H54 (cell line): ENCODE data around the gene C19orf38.

Experiments
- DNase-seq: peaks from one replicate; pipeline ENCODE4 v3.0.0; 2011; ENCODE audit warnings: low spot score, mixed read lengths; ENCODE audit not compliant: insufficient read length
- FAIRE-seq: peaks from 3 replicates; lab custom pipeline; 2011; peaks lifted over from hg19 to GRCh38; lab: Jason Lieb, UNC
- POLR2A ChIP-seq: IDR thresholded peaks from 2 replicates; pipeline ENCODE4 v1.6.1; 2011; ENCODE audit warnings: low read depth, mild to moderate bottlenecking, low read length

Gene C19orf38

DNA sequence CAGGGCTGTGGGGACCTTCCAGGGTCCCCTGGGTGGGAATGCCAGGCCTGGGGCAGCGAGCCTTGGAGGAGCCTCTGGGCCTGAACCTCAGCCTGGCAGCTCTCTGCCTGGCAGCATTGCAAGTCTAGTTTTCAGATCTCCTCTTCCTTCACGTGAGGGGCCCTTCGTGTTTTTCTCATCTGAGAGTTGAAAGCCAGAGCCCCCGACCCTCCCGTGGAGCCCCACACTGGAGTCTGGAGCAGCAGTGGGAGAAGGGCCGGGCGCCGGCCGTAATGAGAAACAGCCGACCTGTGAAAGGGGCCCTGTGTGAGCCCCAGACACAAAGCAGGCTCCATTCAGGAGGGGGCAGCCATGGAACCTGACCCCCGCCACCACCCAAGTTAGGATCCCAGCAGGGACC lies 31.5 kb upstream of the C19orf38 start:
- FAIRE-seq, result no peak

DNA sequence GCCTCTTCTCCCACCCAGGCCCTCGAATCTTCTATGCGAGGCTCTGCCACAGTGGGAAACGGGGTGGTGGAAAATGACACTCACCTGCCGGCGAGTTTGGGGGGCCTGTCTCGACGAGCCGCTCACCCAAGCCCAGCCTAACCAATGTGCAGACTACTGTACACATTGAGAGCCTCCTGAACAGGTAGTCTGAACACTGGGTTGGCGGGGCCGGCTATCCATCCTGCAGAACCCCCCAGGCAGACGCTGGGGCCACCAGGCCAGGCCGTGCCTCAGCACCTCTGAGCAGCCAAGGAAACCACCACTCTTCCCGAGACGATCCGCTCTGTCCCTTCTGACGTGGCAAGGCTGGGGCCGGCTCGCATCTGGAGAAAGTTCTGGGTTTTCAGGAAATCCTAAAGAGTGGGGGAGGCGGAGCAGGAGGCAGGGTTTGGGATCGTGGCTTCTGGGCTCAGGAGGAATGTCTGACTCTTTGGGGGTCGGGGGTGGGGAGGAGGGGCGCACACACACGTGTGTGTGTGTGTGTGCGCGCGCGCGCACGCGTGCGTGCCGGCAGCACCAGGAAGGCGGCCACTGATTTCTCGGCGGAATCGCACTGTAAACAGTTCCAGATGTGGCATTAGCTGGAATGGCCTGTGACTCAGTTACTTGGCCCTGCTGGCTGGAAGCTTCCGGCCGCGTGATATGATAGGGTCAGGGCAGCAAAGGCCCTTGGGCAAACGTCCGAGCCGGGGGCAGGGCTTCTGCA lies 30.8 kb upstream of the C19orf38 start:
- FAIRE-seq (no peak), DNase-seq (no peak)
- no peak for TF ChIP-seq POLR2A

More for the DNA sequence above, 31.5 kb upstream of the C19orf38 start:
- no peak for DNase-seq
- no peak for TF ChIP-seq POLR2A

DNA sequence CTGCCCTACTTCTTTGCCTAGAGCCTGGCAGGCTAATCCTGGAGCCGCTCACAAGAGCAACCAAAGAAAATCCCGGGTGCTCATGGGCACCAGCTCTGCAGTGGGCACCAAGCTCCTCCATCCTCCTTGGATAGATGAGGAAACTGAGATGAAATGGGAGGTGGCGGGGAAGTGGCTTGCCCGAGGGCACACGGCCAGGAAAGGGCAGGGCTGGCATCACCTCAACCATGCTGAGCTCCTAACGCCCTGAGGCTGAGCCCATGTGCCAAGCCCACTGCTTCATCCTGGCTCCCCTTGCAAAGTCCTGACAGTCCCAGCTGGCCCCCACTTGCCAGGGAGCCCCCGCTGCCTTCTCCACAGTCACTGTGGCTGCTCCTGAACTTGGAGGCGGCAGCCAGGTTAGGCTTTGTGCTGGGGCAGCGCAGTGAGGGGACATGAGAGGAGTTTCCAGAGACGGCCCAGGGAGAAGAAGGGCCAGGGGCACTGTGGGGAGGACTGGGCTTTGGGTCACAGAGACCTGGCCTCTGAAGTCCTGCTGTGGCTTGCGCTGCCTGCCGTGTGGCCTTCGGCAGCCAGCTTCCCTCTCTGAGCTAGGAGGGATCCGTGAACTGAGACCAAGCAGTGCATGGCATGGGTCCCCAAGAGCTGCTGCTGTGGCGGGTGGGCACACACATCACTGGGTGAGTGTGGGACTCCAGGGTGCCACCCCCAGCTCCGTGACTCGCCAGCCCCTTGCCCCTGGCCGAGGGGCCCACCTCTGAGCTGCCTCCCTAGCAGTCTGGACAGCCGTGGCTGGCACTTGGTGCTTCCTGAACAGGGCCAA lies 29.7 kb upstream of the C19orf38 start:
- no peak for TF ChIP-seq POLR2A
- no peak for FAIRE-seq

DNA sequence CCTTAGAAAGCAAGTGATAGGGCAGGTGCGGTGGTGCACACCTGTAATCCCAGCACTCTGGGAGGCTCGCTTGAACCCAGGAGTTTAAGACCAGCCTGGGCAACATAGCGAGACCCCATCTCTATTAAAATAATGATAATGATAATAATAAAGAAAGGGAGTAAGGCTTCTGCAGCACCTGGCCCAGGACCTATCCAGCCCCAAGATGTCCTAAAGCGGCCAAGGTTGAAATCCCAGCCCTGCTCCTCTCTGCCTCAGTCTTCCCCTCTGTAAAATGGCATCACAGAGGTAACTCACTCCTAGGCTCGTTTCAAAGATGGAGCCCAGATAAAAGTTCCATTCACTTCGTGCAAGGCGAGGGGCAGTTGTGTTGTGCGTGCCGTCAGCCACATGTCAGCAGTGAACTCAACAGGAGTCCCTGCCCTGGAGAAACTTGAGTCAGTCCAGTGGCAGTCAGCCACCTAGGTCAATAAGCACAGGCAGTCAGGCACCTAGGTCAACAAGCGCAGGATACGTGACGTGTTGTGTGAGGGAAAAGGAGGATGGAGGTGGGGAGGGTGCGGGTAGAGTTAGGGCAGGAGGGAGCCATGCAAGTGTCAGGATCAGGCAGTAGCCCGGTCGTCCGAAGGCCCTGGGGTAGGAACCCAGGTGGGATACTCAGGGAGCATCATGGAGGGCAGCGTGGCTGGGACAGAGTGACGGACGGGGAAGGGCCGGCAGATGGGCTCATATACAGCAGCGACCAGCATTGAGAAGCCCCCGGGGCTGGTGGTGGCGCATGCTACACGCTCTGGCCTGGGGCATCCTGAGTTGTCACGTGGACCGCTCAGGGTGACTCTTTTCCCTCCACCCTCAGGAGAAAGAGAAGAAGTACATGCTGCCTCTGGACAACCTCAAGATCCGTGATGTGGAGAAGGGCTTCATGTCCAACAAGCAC lies 28.8 kb upstream of the C19orf38 start:
- DNase-seq (no peak), FAIRE-seq (no peak)
- no peak for TF ChIP-seq POLR2A

More for the DNA sequence above, 29.7 kb upstream of the C19orf38 start:
- DNase-seq, result no peak

DNA sequence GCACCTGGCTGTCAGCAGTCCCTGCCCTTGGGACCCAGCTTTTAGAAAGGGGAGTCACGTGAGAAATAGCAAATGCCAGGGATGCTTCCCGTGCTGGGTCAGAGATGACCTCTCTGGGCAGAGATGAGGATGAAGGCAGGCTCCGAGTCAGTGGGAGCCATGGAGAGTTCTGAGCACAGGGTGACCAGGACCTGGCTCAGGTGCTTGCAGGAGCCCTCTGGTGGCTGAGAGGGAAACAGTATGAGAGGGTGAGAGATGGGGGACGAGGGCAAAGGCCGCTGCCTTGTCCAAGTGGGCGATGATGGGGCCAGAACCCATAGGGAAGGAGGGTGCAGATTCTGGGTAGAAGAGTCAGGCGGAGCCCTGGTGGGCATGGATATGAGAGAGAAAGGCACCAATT lies 28.0 kb upstream of the C19orf38 start:
- DNase-seq, result no peak
- TF ChIP-seq POLR2A, result no peak
- FAIRE-seq, result no peak

DNA sequence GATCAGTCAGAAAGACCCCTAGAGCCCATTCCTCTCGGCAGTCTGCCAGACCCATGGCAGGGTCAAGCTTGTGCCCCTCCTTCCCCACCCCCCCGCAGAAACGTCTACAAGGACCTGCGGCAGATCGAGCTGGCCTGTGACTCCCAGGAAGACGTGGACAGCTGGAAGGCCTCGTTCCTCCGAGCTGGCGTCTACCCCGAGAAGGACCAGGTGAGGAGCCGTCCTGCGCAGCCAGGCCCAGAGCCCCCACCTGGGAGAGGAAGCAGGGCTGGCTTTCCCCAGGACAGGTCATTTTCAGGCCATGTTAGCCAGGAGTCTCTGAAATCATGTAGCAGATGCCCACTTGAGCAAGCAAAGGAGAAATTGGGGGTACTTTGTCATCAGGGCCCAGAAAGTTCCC lies 24.5 kb upstream of the C19orf38 start:
- no peak for TF ChIP-seq POLR2A
- no peak for DNase-seq
- FAIRE-seq, result no peak

DNA sequence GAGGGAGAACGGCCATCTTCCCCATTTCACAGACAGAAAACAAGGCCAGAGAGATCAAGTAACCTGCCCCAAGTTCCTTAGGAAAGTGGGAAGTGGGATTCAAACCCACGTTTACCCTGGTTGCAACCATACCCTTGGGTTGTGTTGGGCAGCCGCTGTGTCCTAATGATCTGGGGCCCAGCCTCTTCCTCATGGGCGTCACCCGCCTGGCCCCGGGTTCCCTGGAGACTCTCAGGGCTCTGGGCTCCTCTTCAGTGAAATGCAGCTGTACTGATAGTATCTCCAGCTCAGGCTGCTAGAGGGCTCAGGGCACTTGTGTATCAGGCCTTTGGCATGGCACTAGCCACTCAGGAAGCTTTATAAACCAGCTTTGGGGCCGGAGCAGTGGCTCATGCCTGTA lies 22.0 kb upstream of the C19orf38 start:
- FAIRE-seq (no peak), DNase-seq (no peak)
- TF ChIP-seq POLR2A, result no peak

DNA sequence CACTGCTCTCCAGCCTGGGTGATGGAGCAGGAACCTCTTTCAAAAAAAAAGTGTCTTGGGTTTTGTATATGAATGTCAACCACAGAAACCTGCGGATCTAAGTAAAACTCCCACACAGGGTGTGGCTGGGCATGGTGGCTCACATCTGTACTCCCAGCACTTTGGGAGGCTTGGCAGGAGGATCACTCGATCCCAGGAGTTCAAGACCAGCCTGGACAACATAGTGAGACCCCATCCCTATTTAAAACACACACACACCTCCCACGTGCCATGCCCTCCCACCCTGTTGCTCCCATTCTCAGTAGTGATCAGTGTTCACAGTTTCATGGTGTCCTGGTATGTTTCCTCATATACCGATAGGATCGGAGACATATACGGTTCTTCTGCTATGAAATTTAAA lies 21.4 kb upstream of the C19orf38 start:
- no peak for TF ChIP-seq POLR2A
- FAIRE-seq, result no peak
- no peak for DNase-seq

DNA sequence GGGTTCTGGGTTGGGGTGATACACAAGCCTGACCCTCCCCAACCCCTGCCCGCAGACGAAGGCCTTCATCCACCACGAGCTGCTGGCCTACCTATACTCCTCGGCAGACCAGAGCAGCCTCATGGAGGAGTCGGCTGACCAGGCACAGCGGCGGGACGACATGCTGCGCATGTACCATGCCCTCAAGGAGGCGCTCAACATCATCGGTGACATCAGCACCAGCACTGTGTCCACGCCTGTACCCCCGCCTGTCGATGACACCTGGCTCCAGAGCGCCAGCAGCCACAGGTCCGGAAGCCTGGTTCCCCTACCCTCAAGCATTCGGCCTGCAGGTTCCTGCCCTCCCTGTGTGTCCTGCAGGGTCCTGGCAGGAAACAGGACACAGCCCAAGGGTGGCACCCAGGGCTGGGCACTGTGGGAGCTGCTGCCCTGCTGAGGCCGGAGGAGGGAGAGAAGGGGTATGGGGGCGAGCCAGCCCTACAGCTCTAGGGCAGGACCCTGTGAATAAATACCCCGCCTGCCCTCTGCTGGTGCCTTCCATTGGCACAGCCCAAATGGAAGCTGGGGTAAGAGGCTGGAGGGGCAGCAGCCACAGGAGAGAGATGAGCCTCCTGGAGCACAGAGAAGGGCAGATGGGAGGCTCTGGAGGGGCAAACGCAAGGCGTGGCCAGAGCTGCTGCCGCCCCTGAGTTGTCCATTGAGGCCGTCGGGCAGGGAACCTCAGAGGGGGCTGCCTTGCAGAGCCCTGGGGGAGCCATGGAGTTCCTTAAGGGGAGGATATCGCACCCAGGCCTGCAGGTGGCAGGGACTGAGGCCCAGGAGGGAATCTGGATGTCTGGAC lies 19.0 kb upstream of the C19orf38 start:
- FAIRE-seq (no peak), DNase-seq (no peak)
- no peak for TF ChIP-seq POLR2A

DNA sequence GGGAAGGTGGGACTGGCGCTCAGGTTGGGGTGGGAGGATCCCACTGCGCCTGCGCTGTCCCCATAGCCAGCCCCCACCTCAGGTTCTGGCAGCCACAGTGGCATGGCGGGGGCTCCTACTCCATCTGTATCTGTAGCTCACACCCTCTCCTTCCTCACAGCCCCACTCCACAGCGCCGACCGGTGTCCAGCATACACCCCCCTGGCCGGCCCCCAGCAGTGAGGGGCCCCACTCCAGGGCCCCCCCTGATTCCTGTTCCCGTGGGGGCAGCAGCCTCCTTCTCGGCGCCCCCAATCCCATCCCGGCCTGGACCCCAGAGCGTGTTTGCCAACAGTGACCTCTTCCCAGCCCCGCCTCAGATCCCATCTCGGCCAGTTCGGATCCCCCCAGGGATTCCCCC lies 18.2 kb upstream of the C19orf38 start:
- no peak for FAIRE-seq
- no peak for DNase-seq
- no peak for TF ChIP-seq POLR2A

DNA sequence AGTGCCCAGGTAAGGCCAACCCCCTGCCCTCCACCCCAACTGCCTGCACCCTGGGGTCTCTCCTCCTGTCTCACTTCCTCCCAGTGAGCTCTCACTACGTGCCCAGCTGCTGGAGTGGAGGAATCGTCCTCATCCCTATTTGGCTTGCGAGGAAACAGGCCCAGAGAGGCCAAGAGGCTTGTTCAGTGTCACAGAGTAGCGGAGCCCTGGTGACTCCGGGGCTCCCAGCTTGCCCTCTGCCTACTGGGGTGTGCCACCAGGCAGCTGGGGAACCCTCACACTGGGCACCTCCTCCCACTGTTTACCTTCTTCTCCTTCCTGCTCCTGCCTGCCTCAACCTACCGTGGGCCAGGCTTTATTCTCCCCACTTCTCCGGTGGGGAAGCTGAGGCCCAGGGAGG lies 17.8 kb upstream of the C19orf38 start:
- no peak for TF ChIP-seq POLR2A
- FAIRE-seq, result no peak

DNA sequence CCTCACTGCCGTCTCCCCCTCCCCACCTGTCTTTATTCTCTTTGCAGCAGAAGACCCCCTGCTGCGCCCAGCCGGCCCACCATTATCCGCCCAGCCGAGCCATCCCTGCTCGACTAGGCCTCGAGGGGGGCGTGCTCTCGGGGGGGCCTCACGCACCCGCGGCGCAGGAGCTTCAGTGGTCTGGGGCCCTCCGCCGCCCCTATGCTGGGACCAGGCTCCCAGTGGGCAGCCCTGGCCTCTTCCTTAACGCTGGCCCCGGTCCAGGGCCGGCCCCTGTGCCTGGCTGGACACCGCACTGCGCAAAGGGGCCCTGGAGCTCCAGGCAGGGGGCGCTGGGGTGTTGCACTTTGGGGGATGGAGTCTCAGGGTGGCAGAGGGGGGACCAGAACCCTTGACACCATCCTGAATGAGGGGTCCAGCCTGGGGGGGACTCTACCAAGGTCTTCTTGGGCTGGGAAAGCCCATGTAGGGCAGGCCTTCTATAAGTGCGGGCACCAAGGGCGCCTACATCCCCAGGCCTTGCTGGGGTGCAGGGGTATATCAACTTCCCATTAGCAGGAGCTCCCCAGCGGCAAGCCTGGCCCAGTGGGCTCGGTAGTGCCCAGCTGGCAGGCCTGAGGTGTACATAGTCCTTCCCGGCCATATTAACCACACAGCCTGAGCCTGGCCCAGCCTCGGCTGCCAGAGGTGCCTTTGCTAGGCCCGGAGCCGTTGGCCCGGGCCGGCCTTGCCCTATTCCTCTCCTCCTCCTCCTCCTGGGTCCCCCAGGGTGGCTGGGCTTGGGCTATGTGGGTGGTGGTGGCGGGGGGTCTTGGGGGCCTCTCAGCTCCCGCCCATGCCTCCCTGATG lies 17.1 kb upstream of the C19orf38 start:
- DNase-seq (no peak), FAIRE-seq (no peak)
- no peak for TF ChIP-seq POLR2A

More for the DNA sequence above, 17.8 kb upstream of the C19orf38 start:
- DNase-seq, result no peak
